Tibial nerve (tissue), 4 donors: Measurements from ENCODE around the gene UGT1A7. TPM values are rescaled to one million over a fixed set of nuclear protein-coding genes. Genes with fewer than 3 reads are reported as not detected.
"Not testable (repeated sequence)": the region's sequence is repeated elsewhere in the genome, so short reads cannot be mapped to it uniquely, and the experiment has no call there.

Experiments
- DNase-seq, 2 donors: peaks; one replicate each; pipeline ENCODE4 v3.0.0-alpha.2; 2019; ENCODE audit warnings: low spot score in 2 of 2
- H3K27ac ChIP-seq, 4 donors: fragments of 200-600 bp; sonication (generic) in 3 of 4; one replicate each; pipeline ENCODE4 v1.5.1; 2017 to 2019; ENCODE audit warnings: mild to moderate bottlenecking in 1 of 4
- H3K27me3 ChIP-seq, 2 donors: fragments of 200-600 bp; sonication (generic) in 1 of 2; one replicate each; pipeline versions ENCODE4 v1.5.1 to v1.6.0; 2017 to 2019
- H3K36me3 ChIP-seq, 3 donors: fragments of 200-600 bp; sonication (generic); one replicate each; pipeline ENCODE4 v1.5.1; 2018 to 2019
- H3K4me1 ChIP-seq, 4 donors: fragments of 200-600 bp; sonication (generic) in 3 of 4; one replicate each; pipeline ENCODE4 v1.5.1; 2017 to 2019
- H3K4me3 ChIP-seq, 4 donors: fragments of 200-600 bp; sonication (generic) in 3 of 4; one replicate each; pipeline ENCODE4 v1.5.1; 2017 to 2019; ENCODE audit warnings: mild to moderate bottlenecking in 1 of 4, moderate library complexity in 1 of 4
- H3K9me3 ChIP-seq, 4 donors: fragments of 200-600 bp; sonication (generic) in 3 of 4; one replicate each; pipeline ENCODE4 v1.5.1; 2017 to 2019
- EP300 ChIP-seq, 2 donors: sonication (generic); formaldehyde crosslinking; IDR thresholded peaks; one replicate each; pipeline ENCODE4 v1.6.1; 2017; ENCODE audit warnings: antibody characterized with exemption in 2 of 2, mild to moderate bottlenecking in 1 of 2
- POLR2A ChIP-seq, 2 donors: fragments of 450-650 bp; IDR thresholded peaks; one replicate each; pipeline ENCODE4 v1.6.1; 2017; ENCODE audit warnings: antibody characterized with exemption in 2 of 2, mild to moderate bottlenecking in 2 of 2, moderate library complexity in 2 of 2
- WGBS, 2 donors: methylation state at CpG; one replicate each; pipeline ENCODE4 v1.1.5; 2018; 5-methylcytosine and 5-hydroxymethylcytosine counted together
- total RNA-seq, 4 donors: library from RNA; depleted of rRNA; stranded (reverse); fragments of >200 nt; gene quantifications; one replicate each; pipeline ENCODE4 v1.1.0, GENCODE V29; 2016
- TF ChIP-seq, protein P1 (sequence below), 5 experiments: fragments of 200-600 bp in 3 of 5; fragments of 450-650 bp in 2 of 5; sonication (generic) in 3 of 5; IDR thresholded peaks; one replicate each; pipeline ENCODE4 v1.5.1; 2016 to 2019; ENCODE audit warnings: antibody characterized with exemption in 5 of 5, mild to moderate bottlenecking in 3 of 5, moderate library complexity in 2 of 5

The UGT1A7 gene
- total RNA-seq, 4 donors from 2014 or later = not detected

DNA sequence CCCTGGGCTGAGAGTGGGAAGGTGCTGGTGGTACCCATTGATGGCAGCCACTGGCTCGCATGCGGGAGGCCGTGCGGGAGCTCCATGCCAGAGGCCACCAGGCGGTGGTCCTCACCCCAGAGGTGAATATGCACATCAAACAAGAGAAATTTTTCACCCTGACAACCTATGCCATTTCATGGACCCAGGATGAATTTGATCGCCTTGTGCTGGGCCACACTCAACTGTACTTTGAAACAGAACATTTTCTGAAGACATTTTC lies 65.5 kb downstream of the UGT1A7 start:
- 92 to 97% methylated on average over 6 of the region's 6 CpGs for WGBS, 2 donors
- H3K9me3 ChIP-seq = peaks cover 0 to 11% (median 1%) of the 10 kb centered on the region in 4 donors
- no peak overlapping the region for H3K4me3 ChIP-seq
- TF ChIP-seq EP300 (IDR thresholded peaks at IDR 0.05) (no peak), POLR2A (IDR thresholded peaks at IDR 0.05) (no peak)
- TF ChIP-seq, protein P1, sequence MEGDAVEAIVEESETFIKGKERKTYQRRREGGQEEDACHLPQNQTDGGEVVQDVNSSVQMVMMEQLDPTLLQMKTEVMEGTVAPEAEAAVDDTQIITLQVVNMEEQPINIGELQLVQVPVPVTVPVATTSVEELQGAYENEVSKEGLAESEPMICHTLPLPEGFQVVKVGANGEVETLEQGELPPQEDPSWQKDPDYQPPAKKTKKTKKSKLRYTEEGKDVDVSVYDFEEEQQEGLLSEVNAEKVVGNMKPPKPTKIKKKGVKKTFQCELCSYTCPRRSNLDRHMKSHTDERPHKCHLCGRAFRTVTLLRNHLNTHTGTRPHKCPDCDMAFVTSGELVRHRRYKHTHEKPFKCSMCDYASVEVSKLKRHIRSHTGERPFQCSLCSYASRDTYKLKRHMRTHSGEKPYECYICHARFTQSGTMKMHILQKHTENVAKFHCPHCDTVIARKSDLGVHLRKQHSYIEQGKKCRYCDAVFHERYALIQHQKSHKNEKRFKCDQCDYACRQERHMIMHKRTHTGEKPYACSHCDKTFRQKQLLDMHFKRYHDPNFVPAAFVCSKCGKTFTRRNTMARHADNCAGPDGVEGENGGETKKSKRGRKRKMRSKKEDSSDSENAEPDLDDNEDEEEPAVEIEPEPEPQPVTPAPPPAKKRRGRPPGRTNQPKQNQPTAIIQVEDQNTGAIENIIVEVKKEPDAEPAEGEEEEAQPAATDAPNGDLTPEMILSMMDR (IDR thresholded peaks at IDR 0.05) = no peak
- DNase-seq = no peak
- no peaks in the 10 kb centered on the region for H3K27me3 ChIP-seq
- H3K4me1 ChIP-seq = no peaks in the 10 kb centered on the region
- H3K27ac ChIP-seq = no peak overlapping the region
- no peaks in the 10 kb centered on the region for H3K36me3 ChIP-seq

DNA sequence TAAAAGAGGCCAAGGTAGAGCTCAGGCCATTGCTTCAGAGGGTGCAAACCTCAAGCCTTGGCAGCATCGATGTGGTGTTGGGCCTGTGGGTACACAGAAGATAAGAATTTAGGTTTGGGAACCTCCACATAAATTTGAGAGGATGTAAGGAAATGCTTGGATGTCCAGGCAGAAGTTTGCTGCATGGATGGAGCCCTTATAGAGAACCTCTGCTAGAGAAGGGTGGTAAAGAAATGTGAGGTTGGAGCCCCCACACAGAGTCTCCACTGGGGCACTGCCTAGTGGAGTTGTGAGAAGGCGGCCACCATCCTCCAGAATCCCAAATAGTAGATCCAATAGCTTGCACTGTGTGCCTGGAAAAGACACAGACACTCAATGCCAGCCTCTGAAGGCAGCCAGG lies 69.0 kb downstream of the UGT1A7 start:
- H3K4me3 ChIP-seq, DNase-seq, H3K36me3 ChIP-seq, H3K4me1 ChIP-seq, H3K27ac ChIP-seq, H3K27me3 ChIP-seq: not testable (repeated sequence)
- 82 to 86% methylated on average over 2 of the region's 2 CpGs for WGBS, 2 donors
- peaks cover 0 to 11% (median 1%) of the 10 kb centered on the region in 4 donors for H3K9me3 ChIP-seq

DNA sequence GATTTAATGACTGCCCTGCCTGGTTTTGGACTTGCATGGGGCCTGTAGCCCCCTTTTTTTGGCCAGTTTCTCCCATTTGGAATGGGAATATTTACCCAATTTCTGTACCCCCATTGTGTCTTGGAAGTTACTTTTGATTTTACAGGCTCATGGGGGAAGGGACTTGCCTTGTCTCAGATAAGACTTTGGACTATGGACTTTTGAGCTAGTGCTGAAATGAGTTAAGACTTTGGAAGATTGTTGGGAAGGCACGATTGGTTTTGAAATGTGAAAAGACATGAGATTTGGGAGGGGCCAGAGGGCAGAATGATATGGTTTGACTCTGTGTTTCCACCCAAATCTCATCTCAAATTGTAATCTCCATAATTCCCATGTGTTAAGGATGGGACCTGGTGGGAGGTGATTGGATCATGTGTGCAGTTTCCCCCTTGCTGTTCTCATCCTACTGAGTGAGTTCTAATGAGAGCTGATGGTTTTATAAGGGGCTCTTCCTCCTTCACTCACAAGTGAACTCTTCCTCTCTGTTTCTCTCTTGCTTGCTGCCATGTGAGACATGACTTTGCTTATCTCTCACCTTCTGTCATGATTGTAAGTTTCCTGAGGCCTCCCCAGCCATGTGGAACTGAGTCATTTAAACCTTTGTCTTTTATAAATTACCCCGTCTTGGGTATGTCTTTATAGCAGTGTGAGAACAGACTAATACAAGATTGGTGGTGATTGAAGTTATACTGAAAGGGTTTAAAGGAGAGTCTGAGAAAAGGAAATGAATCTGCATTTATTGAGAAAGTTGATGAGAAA lies 69.7 kb downstream of the UGT1A7 start:
- not testable (repeated sequence) for H3K36me3 ChIP-seq, H3K27me3 ChIP-seq, H3K27ac ChIP-seq, DNase-seq, H3K4me3 ChIP-seq, H3K4me1 ChIP-seq
- WGBS, 2 donors = 78 to 80% methylated on average over 2 of the region's 2 CpGs
- peaks cover 0 to 11% (median 1%) of the 10 kb centered on the region in 4 donors for H3K9me3 ChIP-seq

DNA sequence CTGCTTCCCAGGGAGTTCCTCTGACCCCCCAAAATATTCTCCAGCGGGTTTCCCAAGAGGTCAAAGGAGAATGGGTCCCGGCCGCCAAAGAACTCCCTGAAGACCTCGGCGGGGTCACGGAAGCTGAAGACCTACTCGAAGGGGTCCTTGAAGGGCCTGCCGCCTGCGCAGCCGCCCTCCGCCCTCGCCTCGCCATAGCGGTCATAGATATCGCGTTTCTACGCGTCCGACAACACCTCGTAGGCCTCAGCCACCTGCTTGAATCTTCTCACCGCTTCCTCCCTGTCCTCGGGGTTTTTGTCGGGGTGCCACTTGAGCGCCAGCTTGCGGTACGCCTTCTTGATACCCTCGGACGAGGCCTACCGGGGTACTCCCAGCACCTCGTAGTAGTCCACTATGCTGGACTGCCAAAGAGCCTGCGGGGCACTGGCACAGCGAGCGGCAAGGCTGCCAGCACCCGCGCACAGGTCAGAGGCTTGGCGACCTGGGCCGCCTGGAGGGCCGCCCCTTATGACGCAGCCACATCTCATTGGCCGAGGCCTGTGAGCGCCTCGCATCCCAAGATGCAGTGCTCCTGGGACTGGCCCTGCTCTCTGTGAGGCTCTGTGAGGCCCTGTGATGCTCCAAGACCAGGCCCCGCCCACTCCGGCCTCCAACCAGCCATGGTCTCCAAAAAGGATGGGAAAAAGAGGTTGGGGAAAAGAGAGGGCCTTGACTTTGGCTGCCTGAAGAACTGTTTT lies 73.3 kb downstream of the UGT1A7 start:
- DNase-seq = no peak
- H3K27me3 ChIP-seq = no peaks in the 10 kb centered on the region
- no peaks in the 10 kb centered on the region for H3K36me3 ChIP-seq
- H3K4me1 ChIP-seq = no peaks in the 10 kb centered on the region
- no peak overlapping the region for H3K27ac ChIP-seq
- 95% methylated on average over 38 to 44 of the region's 44 CpGs for WGBS, 2 donors
- TF ChIP-seq POLR2A (IDR thresholded peaks at IDR 0.05) (no peak), EP300 (IDR thresholded peaks at IDR 0.05) (no peak)
- TF ChIP-seq, protein P1 (IDR thresholded peaks at IDR 0.05) = no peak
- H3K9me3 ChIP-seq = peaks cover 0 to 11% (median 1%) of the 10 kb centered on the region in 4 donors
- H3K4me3 ChIP-seq = no peak overlapping the region

DNA sequence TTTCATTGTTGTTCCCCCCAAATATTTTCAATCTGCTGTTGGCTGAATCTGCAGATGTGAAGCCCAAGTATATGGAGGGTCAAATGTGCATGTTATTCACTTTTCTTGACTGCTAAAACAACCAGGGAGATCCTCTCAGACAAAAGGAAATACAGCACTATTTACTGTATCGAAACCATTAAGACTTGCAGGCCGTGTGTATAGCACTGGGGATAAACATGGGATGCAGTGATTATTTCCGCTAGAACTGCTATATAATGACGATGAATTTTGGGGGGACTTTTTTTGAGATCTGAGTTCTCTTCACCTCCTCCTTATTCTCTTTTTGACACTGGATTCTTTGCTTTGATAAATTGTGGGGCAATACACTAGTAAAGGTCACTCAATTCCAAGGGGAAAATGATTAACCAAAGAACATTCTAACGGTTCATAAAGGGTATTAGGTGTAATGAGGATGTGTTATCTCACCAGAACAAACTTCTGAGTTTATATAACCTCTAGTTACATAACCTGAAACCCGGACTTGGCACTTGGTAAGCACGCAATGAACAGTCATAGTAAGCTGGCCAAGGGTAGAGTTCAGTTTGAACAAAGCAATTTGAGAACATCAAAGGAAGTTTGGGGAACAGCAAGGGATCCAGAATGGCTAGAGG lies 74.9 kb downstream of the UGT1A7 start:
- no peak for DNase-seq
- 78% methylated on average over 7 of the region's 7 CpGs for WGBS, 2 donors
- no peak for TF ChIP-seq EP300 (IDR thresholded peaks at IDR 0.05)
- TF ChIP-seq POLR2A (IDR thresholded peaks at IDR 0.05) = no peak
- Histone ChIP-seq H3K9me3 (no peaks in the 10 kb centered on the region), H3K27me3 (no peaks in the 10 kb centered on the region), H3K36me3 (no peaks in the 10 kb centered on the region), H3K27ac (no peak overlapping the region), H3K4me3 (no peak overlapping the region), H3K4me1 (no peaks in the 10 kb centered on the region)

DNA sequence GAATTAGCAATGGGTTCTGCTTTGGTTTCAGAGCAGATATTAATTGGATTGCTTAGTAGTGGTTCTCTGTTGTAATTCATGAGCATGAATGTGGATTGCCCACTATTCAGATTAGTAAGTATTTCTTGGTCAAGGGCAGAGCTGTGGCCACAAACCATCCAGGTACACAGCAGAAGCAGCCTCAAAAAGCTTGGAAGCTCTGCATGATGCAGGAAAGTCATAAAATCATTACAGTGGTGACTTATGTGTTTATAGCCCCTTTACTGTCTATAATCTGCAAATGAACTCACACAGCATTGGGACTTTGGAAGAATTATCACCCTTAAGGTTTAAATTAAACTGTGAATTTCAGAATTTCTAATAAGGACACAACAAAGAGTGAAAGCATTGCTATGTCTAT lies 76.4 kb downstream of the UGT1A7 start:
- no peak for DNase-seq
- H3K4me3 ChIP-seq = no peak overlapping the region
- no peaks in the 10 kb centered on the region for H3K36me3 ChIP-seq
- no peak overlapping the region for H3K27ac ChIP-seq
- no peaks in the 10 kb centered on the region for H3K4me1 ChIP-seq
- TF ChIP-seq EP300 (IDR thresholded peaks at IDR 0.05) (no peak), POLR2A (IDR thresholded peaks at IDR 0.05) (no peak)
- TF ChIP-seq, protein P1 (IDR thresholded peaks at IDR 0.05) = no peak
- no peaks in the 10 kb centered on the region for H3K27me3 ChIP-seq
- H3K9me3 ChIP-seq = no peaks in the 10 kb centered on the region
